ENCODE data around the gene SV2B.

The SV2B gene

DNA sequence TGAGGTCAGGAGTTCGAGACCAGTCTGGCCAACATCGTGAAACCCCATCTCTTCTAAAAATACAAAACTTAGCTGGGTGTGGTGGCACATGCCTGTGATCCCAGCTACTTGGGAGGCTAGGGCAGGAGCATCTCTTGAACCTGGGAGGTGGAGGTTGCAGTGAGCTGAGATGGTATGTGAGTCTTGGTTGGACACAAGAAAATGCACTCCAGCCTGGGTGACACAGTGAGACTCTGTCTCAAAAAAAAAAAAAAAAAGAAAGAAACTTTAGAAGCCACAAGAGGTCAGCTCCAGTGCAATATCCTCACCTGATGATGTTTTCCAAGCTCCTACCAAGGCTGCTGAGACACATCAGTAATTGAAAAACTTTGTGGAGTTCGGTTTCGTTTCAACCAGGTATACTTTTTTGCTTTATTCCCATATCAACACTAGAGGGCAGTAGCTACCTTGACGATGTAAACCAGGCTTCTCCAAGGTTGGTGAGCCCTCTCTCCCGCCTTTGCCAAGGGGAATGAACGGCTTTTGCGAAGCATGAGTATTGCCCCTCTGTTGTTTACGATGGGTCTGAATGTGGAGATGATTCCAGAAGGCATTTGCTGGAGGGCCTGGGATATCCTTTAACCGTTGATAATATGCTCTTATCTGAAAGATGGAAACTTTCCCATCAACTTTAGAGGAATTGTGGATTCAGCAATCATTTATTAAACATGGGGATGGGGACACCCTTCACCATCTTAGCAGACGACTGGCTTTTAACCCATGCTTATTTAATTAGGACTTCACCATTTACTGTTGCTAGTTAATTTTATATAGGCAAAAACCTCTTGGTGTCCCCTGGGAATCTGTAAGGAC lies 202.8 kb downstream of the SV2B start:
- Histone ChIP-seq H3K4me3 (ENCODE audit: low read depth, low read length) (no peak overlapping the region), H3K27me3 (ENCODE audit: insufficient read depth, low read depth, severe bottlenecking) (peaks cover 61% of the 10 kb centered on the region), H3K36me3 (no peaks in the 10 kb centered on the region), H3K27ac (no peak overlapping the region), H3K9me3 (ENCODE audit: severe bottlenecking) (no peaks in the 10 kb centered on the region)
- peak; percentile 39 for DNase-seq
- TF ChIP-seq, protein P1, sequence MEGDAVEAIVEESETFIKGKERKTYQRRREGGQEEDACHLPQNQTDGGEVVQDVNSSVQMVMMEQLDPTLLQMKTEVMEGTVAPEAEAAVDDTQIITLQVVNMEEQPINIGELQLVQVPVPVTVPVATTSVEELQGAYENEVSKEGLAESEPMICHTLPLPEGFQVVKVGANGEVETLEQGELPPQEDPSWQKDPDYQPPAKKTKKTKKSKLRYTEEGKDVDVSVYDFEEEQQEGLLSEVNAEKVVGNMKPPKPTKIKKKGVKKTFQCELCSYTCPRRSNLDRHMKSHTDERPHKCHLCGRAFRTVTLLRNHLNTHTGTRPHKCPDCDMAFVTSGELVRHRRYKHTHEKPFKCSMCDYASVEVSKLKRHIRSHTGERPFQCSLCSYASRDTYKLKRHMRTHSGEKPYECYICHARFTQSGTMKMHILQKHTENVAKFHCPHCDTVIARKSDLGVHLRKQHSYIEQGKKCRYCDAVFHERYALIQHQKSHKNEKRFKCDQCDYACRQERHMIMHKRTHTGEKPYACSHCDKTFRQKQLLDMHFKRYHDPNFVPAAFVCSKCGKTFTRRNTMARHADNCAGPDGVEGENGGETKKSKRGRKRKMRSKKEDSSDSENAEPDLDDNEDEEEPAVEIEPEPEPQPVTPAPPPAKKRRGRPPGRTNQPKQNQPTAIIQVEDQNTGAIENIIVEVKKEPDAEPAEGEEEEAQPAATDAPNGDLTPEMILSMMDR (IDR thresholded peaks at IDR 0.05; ENCODE audit: low read depth, low read length): peak; percentile 70

DNA sequence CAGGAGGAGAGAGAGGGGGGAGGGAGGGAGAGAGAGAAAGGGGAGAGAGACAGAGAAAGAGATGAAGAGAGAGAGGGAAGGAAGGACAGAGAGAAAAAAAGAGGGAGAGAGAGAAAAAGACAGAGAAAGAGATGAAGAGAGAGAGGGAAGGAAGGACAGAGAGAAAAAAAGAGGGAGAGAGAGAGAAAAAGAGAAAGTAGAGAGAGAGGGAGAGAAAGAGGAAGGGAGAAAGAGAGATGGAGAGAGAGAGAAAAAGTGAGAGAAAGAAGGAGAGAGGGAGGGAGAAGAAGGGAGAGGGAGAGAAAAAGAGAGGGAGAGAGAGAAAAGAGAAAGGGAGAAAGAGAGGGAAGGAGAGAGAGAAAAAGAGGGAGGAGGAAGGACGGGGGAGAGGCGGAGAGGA lies 204.2 kb downstream of the SV2B start:
- DNase-seq: no peak
- peaks cover 72% of the 10 kb centered on the region for H3K27me3 ChIP-seq (ENCODE audit: insufficient read depth, low read depth, severe bottlenecking)
- H3K9me3 ChIP-seq (ENCODE audit: severe bottlenecking): no peaks in the 10 kb centered on the region
- TF ChIP-seq, protein P1 (IDR thresholded peaks at IDR 0.05; ENCODE audit: low read depth, low read length): no peak
- no peak overlapping the region for H3K27ac ChIP-seq
- no peaks in the 10 kb centered on the region for H3K36me3 ChIP-seq
- no peak overlapping the region for H3K4me3 ChIP-seq (ENCODE audit: low read depth, low read length)

DNA sequence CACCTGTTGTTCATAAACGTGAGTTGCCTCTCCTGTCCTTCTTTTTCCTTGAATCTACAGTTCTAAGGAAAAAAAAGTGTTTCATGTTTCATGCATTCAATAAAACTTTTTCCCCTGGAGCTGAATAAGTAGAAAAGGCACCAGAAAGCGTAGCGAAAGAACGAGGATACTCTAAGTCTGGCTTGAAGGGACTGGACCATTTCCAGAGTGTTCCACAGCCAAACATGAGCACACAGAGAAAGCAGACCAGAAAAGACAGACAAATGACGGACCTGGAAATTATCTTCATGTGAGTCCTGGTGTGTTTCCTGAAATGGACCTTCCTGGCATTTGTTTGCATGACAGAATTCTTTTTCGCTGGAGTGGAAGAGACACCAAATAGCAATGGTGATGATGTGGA lies 204.7 kb downstream of the SV2B start:
- Histone ChIP-seq H3K27me3 (ENCODE audit: insufficient read depth, low read depth, severe bottlenecking) (peaks cover 74% of the 10 kb centered on the region), H3K36me3 (no peaks in the 10 kb centered on the region), H3K4me3 (ENCODE audit: low read depth, low read length) (no peak overlapping the region), H3K27ac (no peak overlapping the region), H3K9me3 (ENCODE audit: severe bottlenecking) (no peaks in the 10 kb centered on the region)
- TF ChIP-seq, protein P1 (IDR thresholded peaks at IDR 0.05; ENCODE audit: low read depth, low read length): no peak
- DNase-seq: no peak

DNA sequence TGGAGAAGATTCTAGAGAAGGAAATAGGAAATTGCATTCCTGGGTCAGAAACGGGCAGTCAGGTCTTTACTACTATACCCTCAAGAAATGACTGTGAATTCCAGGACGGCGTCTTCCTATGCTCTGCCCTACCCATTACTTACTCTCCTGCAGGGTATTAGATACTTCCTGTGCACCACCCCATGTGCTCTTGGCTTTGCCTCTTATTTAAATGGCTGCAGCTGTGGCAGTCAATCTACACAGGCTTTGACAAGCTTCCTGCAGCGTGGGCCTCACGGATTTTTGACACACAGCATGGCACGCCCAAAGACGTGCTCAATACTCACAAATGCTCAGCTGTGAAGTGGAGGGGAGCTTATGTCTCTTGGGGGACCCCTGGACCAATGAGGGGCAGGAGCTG lies 206.1 kb downstream of the SV2B start:
- Histone ChIP-seq H3K4me3 (ENCODE audit: low read depth, low read length) (no peak overlapping the region), H3K27me3 (ENCODE audit: insufficient read depth, low read depth, severe bottlenecking) (peaks cover 77% of the 10 kb centered on the region), H3K36me3 (no peaks in the 10 kb centered on the region), H3K27ac (no peak overlapping the region), H3K9me3 (ENCODE audit: severe bottlenecking) (no peaks in the 10 kb centered on the region)
- no peak for DNase-seq
- TF ChIP-seq, protein P1 (IDR thresholded peaks at IDR 0.05; ENCODE audit: low read depth, low read length): no peak

DNA sequence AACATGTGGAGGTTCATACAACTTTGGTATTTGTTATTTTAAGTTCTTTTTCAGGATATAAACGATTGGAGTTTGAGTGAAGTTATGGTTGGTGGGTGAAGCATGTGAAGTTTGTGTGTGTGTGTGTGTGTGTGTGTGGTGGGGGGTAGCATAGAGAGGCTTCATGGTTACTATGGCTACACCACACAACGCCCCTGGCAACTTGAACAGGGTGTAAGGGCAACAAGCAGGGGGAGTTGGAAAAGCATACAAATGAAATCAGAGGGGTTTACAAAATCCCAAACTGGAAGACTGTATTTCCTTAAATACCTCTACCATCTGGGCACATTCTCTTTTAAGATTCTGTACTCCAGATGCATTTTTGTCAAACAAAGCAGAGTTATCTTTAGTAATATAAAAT lies 207.5 kb downstream of the SV2B start:
- no peak for DNase-seq
- no peak overlapping the region for H3K27ac ChIP-seq
- no peaks in the 10 kb centered on the region for H3K36me3 ChIP-seq
- TF ChIP-seq, protein P1 (IDR thresholded peaks at IDR 0.05; ENCODE audit: low read depth, low read length): no peak
- peaks cover 77% of the 10 kb centered on the region for H3K27me3 ChIP-seq (ENCODE audit: insufficient read depth, low read depth, severe bottlenecking)
- no peaks in the 10 kb centered on the region for H3K9me3 ChIP-seq (ENCODE audit: severe bottlenecking)
- no peak overlapping the region for H3K4me3 ChIP-seq (ENCODE audit: low read depth, low read length)

DNA sequence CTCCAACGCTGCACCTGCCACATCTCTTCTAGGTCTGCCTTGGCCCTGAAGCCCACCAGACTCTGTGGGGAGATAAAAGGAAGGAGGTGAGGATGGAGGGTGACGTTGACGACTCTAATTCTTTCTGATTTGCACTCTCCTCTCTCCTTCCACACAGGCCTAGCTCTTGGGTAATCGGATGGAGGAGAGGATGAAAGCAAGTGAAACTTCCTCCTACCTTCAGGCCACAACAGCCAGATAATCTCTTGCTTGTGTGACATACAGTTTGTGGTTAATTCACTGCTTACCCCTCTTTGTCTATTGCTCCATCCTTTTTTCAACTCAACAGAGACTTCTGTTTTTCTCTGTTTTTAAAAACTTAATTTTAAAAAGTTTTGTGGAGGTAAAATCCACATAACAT lies 208.1 kb downstream of the SV2B start:
- Histone ChIP-seq H3K36me3 (no peaks in the 10 kb centered on the region), H3K4me3 (ENCODE audit: low read depth, low read length) (no peak overlapping the region), H3K27me3 (ENCODE audit: insufficient read depth, low read depth, severe bottlenecking) (peaks cover 78% of the 10 kb centered on the region), H3K27ac (no peak overlapping the region), H3K9me3 (ENCODE audit: severe bottlenecking) (no peaks in the 10 kb centered on the region)
- TF ChIP-seq, protein P1 (IDR thresholded peaks at IDR 0.05; ENCODE audit: low read depth, low read length): no peak
- DNase-seq: no peak

All from WERI-Rb-1 (cell line).